Loucy (cell line): ENCODE data around the gene SORBS1.

Experiments used
- H2AFZ ChIP-seq: fragments of 200-600 bp; sonication (generic); 2 replicates; pipeline ENCODE4 v1.6.0; 2016; ENCODE audit warnings: antibody characterized with exemption, mild to moderate bottlenecking, low read length, moderate library complexity
- H3F3A ChIP-seq: fragments of 200-600 bp; 2 replicates; pipeline ENCODE4 v1.6.0; 2016; ENCODE audit warnings: antibody characterized with exemption, low read depth, mild to moderate bottlenecking
- H3K27me3 ChIP-seq: fragments of 200-600 bp; sonication (generic); 2 replicates; pipeline ENCODE4 v1.6.1; 2014; ENCODE audit warnings: low read length, mild to moderate bottlenecking; ENCODE audit not compliant: insufficient read depth, poor library complexity, severe bottlenecking
- H3K36me3 ChIP-seq: fragments of 200-600 bp; sonication (generic); 2 replicates; pipeline ENCODE4 v1.6.1; 2016; ENCODE audit warnings: low read length; ENCODE audit not compliant: insufficient read depth
- H3K4me1 ChIP-seq: fragments of 200-600 bp; sonication (generic); 2 replicates; pipeline ENCODE4 v1.5.1; 2014; ENCODE audit warnings: low read length, mild to moderate bottlenecking; ENCODE audit not compliant: insufficient read depth, poor library complexity, severe bottlenecking
- H3K4me2 ChIP-seq: fragments of 200-600 bp; sonication (generic); 2 replicates; pipeline ENCODE4 v1.6.0; 2014; ENCODE audit warnings: antibody characterized with exemption, low read length, low read depth, mild to moderate bottlenecking; ENCODE audit not compliant: poor library complexity, severe bottlenecking
- H3K4me3 ChIP-seq: fragments of 200-600 bp; sonication (generic); 2 replicates; pipeline ENCODE4 v1.5.1; 2014; ENCODE audit warnings: low read length, mild to moderate bottlenecking, mixed read lengths; ENCODE audit not compliant: poor library complexity, severe bottlenecking
- H3K79me2 ChIP-seq: fragments of 200-600 bp; sonication (generic); 2 replicates; pipeline ENCODE4 v1.6.1; 2014; ENCODE audit warnings: low read length; ENCODE audit not compliant: insufficient read depth
- H3K9ac ChIP-seq: fragments of 200-600 bp; sonication (generic); 2 replicates; pipeline ENCODE4 v1.6.0; 2014; ENCODE audit warnings: mild to moderate bottlenecking, low read depth, low read length, moderate library complexity; ENCODE audit not compliant: poor library complexity, severe bottlenecking
- H3K9me2 ChIP-seq: fragments of 200-600 bp; sonication (generic); replicated peaks from 2 replicates; pipeline ENCODE4 v1.6.1; 2016; ENCODE audit warnings: low read depth, low read length, mixed read lengths
- H3K9me3 ChIP-seq: fragments of 200-600 bp; sonication (generic); 2 replicates; pipeline ENCODE4 v1.6.1; 2014; ENCODE audit warnings: mild to moderate bottlenecking, antibody characterized with exemption, low read length, low read depth; ENCODE audit not compliant: insufficient read depth
- H4K20me1 ChIP-seq: fragments of 200-600 bp; sonication (generic); 2 replicates; pipeline ENCODE4 v1.6.0; 2014; ENCODE audit warnings: antibody characterized with exemption, low read length, mild to moderate bottlenecking; ENCODE audit not compliant: insufficient read depth, poor library complexity, severe bottlenecking
- CTCF ChIP-seq: fragments of 200-600 bp; sonication (generic); conservative IDR thresholded peaks from 2 replicates; pipeline ENCODE4 v1.5.1; 2014; ENCODE audit warnings: mild to moderate bottlenecking, antibody characterized with exemption, low read length
- EZH2phosphoT487 ChIP-seq: fragments of 200-600 bp; IDR thresholded peaks from 2 replicates; pipeline ENCODE4 v1.6.1; 2018; ENCODE audit warnings: antibody characterized with exemption, mild to moderate bottlenecking, moderate library complexity, borderline replicate concordance

SORBS1 gene

GRCh38 chr10:95442341-95442740 lies 118.8 kb downstream of the SORBS1 start:
- Histone ChIP-seq H3K9me3 (no peaks in the 10 kb centered on the region), H2AFZ (no peak overlapping the region), H3K9me2 (no peaks in the 10 kb centered on the region), H3K9ac (no peak overlapping the region), H3K4me1 (peaks cover 15% of the 10 kb centered on the region), H3K79me2 (no peaks in the 10 kb centered on the region), H3K4me3 (no peak overlapping the region), H3K27me3 (peaks cover 3% of the 10 kb centered on the region), H4K20me1 (no peaks in the 10 kb centered on the region), H3K4me2 (no peak overlapping the region), H3K36me3 (no peaks in the 10 kb centered on the region), H3F3A (no peaks in the 10 kb centered on the region)
- TF ChIP-seq EZH2phosphoT487: no peak
- no peak for TF ChIP-seq CTCF

DNA sequence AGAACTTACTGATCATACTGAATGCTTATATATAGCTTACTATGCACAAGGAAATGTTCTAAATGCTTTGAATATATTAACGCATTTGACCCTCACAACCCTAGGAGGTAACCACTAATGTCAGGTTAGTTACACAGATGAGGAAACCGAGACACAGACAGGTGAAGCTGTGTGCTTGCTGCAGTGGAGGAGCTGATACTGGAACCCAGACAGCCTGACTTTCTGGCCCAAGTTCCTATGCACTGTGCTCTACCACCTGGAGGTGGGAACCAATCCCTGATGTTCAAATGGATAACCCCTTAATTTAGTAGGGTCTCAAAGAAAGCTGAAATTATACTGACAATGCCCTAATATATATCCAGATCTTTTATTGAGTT lies 119.6 kb downstream of the SORBS1 start:
- no peaks in the 10 kb centered on the region for H3F3A ChIP-seq
- peak overlapping the region; percentile 60 for H3K4me2 ChIP-seq

GRCh38 chr10:95440756-95441546 lies 120.2 kb downstream of the SORBS1 start:
- peak overlapping the region; percentile 28 for H3K4me3 ChIP-seq
- H3K4me1 ChIP-seq: peaks cover 15% of the 10 kb centered on the region
- H3K27me3 ChIP-seq: peaks cover 3% of the 10 kb centered on the region
- H2AFZ ChIP-seq: no peak overlapping the region
- no peaks in the 10 kb centered on the region for H3F3A ChIP-seq
- no peak for TF ChIP-seq CTCF
- TF ChIP-seq EZH2phosphoT487: no peak
- H3K9me3 ChIP-seq: no peaks in the 10 kb centered on the region
- H4K20me1 ChIP-seq: no peaks in the 10 kb centered on the region
- H3K79me2 ChIP-seq: no peaks in the 10 kb centered on the region
- no peaks in the 10 kb centered on the region for H3K36me3 ChIP-seq
- H3K4me2 ChIP-seq: peak overlapping the region; percentile 60
- no peak overlapping the region for H3K9ac ChIP-seq
- no peaks in the 10 kb centered on the region for H3K9me2 ChIP-seq

More for the DNA sequence above, 119.6 kb downstream of the SORBS1 start:
- Histone ChIP-seq H3K79me2 (no peaks in the 10 kb centered on the region), H3K9me2 (no peaks in the 10 kb centered on the region), H3K4me3 (no peak overlapping the region), H3K9ac (no peak overlapping the region), H2AFZ (no peak overlapping the region), H3K36me3 (no peaks in the 10 kb centered on the region), H3K9me3 (no peaks in the 10 kb centered on the region), H3K4me1 (peaks cover 15% of the 10 kb centered on the region), H4K20me1 (no peaks in the 10 kb centered on the region), H3K27me3 (peaks cover 3% of the 10 kb centered on the region)
- TF ChIP-seq EZH2phosphoT487: no peak
- no peak for TF ChIP-seq CTCF
